ENCODE measurements around the gene PTPRK.

PTPRK gene

DNA sequence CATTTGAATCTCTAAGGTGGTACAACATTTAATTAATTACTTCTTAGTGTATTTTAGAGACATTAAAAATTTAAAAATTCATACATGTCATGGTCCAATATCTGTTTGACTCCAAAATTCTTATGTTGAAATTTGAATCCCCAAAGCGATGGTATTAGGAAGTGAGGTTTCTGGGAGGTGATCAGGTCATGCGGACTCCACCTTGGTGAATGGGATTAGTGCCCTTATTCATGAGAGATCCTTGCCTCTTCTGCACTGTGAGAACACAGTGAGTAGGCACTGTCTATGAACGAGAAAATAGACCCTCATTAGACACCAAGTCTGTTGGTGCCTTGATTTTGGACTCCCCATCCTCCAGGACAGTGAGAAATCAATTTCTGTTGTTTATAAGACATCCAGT is 254.7 kb downstream of the PTPRK start:
- no peak for TF ChIP-seq ZFX (IDR thresholded peaks at IDR 0.05; ENCODE audit: borderline replicate concordance)
- TF ChIP-seq, protein P1, sequence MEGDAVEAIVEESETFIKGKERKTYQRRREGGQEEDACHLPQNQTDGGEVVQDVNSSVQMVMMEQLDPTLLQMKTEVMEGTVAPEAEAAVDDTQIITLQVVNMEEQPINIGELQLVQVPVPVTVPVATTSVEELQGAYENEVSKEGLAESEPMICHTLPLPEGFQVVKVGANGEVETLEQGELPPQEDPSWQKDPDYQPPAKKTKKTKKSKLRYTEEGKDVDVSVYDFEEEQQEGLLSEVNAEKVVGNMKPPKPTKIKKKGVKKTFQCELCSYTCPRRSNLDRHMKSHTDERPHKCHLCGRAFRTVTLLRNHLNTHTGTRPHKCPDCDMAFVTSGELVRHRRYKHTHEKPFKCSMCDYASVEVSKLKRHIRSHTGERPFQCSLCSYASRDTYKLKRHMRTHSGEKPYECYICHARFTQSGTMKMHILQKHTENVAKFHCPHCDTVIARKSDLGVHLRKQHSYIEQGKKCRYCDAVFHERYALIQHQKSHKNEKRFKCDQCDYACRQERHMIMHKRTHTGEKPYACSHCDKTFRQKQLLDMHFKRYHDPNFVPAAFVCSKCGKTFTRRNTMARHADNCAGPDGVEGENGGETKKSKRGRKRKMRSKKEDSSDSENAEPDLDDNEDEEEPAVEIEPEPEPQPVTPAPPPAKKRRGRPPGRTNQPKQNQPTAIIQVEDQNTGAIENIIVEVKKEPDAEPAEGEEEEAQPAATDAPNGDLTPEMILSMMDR (IDR thresholded peaks at IDR 0.05): no peak
- no peak overlapping the region for H3K27ac ChIP-seq

DNA sequence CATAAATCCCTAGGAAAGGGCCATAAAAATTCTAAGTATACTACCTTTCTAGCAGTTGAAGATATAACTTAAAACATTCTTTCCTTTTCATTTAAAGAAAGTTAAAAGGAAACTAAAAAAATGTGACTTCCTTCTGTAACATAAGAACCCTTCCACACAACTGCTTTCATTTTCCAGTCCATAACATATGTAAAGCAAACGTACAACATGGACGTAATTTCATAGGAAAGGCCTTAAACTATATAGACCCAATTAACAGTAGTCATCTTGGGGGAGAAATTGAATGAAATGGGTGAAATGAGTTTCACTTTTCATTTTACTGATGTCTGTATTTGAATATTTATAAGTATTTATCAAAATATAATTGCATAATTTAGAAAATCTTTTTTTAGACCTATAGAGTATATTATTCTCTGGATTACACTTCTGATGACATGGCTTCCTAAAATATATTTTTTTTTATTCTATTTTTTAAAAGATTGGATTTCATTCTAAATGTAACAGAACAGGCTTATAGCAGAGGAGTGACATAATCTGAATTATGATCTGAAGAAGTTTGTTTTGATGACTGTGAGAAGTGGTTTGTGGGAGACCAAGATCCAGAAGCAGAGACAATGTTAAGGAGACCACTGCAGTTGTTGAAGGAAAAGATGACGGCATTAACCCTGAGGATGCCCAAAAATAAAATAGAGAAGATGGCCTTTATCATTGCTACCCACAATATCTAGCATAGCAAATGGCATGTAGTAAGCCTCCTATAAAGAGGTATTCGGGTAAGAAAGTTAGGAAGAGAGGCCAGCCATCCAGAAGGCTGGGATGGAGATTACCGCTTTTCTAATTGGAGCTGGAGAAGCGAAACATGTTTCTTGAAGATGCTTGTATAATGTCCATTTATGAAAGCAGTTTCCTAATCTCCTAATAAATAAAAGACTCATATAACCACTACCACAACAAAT is 260.4 kb downstream of the PTPRK start:
- H3K27ac ChIP-seq: no peak overlapping the region
- TF ChIP-seq, protein P1 (IDR thresholded peaks at IDR 0.05): no peak
- no peak for TF ChIP-seq ZFX (IDR thresholded peaks at IDR 0.05; ENCODE audit: borderline replicate concordance)

DNA sequence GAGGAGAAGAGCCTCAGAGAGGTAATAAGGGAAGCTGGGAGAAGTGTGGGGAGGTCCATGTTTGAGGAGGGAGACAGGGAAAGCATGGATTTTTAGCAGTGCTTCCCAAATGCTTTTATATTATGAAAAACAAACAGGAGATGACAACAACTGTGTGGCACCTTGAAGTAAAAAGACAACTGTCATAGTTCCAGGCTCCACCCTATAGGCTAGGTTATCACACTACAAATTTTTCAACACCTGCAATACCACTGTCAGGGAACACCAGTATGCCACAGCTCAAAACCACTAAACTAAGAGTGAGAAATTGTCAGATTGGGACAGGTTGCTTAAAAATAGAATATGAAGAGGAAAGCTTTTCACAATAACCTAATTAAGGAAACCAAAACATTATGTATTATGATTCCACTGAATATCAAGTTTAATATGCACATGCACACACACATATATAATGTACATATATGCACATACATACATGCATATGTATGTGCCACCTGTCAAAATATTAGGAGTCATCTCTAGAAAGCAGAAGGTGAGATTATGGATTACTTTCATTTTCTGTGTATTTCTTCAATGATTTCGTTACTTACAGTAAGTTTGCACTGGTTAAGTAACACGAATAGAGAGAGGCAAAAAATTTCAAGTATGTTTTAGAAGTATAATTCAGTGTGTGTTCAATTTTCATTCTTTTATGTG is 261.2 kb downstream of the PTPRK start:
- no peak overlapping the region for H3K27ac ChIP-seq
- TF ChIP-seq, protein P1 (IDR thresholded peaks at IDR 0.05): no peak
- TF ChIP-seq ZFX (IDR thresholded peaks at IDR 0.05; ENCODE audit: borderline replicate concordance): no peak

DNA sequence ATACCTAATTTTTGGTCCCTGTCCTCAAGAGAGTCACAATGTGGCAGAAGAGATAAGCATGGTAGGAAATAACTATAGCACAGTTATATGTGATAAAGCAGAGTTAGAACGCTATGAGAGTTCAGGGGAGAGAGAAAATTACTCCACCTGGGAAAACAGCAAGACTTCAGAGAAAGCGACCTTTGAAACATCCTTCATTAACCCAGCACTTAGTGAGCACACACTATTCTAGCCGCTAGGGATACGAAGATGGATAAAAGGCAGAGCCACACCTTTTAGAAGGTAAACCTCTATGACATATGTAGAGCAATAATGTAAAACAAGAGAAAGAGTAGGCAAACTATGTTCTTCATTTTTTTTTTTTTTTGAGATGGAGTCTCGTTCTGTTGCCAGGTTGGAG is 264.3 kb downstream of the PTPRK start:
- H3K27ac ChIP-seq: no peak overlapping the region
- no peak for TF ChIP-seq ZFX (IDR thresholded peaks at IDR 0.05; ENCODE audit: borderline replicate concordance)
- TF ChIP-seq, protein P1 (IDR thresholded peaks at IDR 0.05): no peak

DNA sequence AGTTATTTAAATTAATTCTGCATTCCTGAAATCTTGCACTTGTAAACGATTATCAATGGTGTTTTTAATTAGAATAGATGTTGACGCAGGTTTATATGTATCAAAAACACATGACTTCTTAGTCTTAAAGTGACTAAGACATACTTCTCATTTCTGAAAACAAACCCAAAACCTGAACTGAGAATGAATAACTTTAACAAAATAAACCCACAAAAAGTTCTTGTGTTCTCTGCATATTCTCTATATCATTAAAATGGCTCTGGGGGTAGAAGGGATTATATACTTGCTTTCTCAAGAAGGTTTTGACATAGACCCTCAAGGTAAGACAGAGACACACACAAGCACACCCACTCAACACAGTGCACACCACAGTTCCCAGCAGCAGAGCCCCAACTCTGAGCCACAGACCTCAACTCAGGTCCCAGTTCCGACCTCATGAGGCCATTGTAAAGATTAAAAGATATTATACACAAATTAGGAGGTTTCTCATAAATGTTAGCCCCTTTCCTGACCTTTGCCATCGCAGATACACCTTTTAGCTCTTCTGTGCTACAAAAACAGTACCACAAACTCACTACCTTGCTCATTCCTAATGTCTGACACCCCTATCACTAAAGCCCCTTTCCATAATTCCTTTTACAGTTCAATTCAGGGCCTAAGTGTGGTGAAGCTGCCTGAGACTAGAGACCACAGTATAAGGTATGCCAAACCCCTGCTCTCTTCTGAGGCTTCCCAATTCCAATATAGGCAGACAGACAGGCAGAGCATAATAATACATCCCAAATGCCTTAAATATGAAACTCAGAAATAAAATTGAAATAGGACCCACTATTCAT is 267.8 kb downstream of the PTPRK start:
- no peak overlapping the region for H3K27ac ChIP-seq
- TF ChIP-seq, protein P1 (IDR thresholded peaks at IDR 0.05): no peak
- no peak for TF ChIP-seq ZFX (IDR thresholded peaks at IDR 0.05; ENCODE audit: borderline replicate concordance)

DNA sequence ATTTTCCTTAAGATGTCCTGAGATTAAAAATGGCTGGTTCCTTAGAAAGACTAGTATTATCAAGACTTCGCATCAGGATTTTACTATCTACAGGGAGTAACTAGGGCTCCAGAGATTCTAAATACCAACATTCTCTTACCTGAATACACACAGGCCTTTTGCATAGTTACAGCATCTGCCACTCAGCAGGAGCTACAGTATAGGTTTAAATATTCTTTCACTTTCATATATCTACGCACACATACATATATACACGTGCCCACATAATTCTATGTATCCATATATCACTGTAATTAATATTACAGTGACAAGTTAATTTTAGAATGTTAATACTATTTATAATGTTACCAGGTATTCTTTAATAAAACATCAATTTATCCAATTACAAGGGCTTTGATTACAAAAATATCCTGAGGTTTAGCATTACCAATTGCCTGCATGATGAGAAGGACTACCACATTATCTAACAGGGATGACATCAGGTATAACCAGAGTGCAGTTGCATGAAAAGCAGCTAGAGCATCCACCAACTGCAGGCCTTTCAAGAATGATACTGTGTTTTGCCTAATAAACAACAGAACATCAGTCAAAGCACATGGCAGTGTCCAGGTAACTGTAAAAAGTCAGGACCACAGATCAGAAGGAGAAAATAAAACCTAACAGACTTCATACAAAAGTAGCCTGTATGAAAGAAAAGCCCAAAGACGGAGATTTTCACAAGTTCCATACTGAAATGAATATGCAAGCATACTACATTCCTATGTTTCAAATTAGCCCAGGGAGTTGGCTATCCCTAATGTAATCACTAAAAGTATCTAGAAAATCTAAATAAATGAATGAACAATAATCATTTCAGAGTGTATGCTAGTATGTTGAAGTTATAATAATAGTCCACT is 268.7 kb downstream of the PTPRK start:
- TF ChIP-seq, protein P1 (IDR thresholded peaks at IDR 0.05): no peak
- TF ChIP-seq ZFX (IDR thresholded peaks at IDR 0.05; ENCODE audit: borderline replicate concordance): no peak
- no peak overlapping the region for H3K27ac ChIP-seq

All from 22Rv1 (cell line).